ENCODE results near the gene RINL. TPM values are rescaled to one million over a fixed set of nuclear protein-coding genes. Genes with fewer than 3 reads are reported as not detected.

RINL gene
- total RNA-seq, 4 donors from 2014 or later: 6.4 to 18.7 (median 13.5) TPM

DNA sequence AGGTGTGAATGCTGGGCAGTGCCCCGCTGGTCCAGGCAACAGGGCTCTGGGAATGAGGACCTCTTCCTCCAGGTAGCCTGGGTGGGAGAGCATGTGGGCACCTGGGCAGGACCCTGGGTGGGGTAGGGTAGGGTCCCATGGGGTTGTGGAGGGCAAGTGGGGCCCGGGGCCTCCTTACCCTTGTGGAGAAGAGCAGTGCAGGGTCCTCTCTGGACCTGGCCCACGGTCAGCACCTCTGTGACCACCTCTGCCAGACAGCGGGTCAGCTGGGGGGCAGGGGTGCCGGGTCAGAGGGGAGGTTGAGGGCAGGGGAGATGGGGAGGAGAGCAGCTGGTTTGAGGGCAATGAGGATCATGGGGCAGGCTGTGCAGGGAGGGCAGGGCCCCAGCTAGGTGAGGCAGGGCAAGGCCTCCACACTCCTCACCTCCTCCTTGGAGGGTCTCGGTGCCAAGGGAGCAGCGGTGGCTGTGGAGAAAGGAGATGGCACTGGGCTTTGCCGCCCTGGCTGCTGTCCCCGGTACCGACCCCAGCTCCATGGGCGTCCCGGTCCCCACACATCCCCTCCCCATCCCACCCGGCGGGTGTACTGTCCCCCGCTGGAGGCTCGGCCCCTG lies 33.4 kb upstream of the RINL start:
- H3K36me3 ChIP-seq: peaks cover 0 to 11% of the 10 kb centered on the region in 2 donors
- H3K27me3 ChIP-seq: no peaks in the 10 kb centered on the region
- no peak for DNase-seq
- intact Hi-C loops (cut with DNase I): no loop called here
- H3K4me3 ChIP-seq (replicated peaks in 1 of 3): no peak overlapping the region
- 59 to 78% methylated on average over 6 to 7 of the region's 16 CpGs for WGBS, 2 donors
- H3K4me1 ChIP-seq: no peaks in the 10 kb centered on the region
- no peak for TF ChIP-seq CTCF (IDR thresholded peaks at IDR 0.05)
- TF ChIP-seq POLR2A (IDR thresholded peaks at IDR 0.05): no peak
- no peaks in the 10 kb centered on the region for H3K9me3 ChIP-seq
- H3K27ac ChIP-seq: no peak overlapping the region

GRCh38 chr19:38910488-38910887 lies 32.4 kb upstream of the RINL start:
- WGBS, 2 donors: 94% methylated on average over 12 of the region's 12 CpGs
- no peak for DNase-seq
- intact Hi-C loops (cut with DNase I): no loop called here

DNA sequence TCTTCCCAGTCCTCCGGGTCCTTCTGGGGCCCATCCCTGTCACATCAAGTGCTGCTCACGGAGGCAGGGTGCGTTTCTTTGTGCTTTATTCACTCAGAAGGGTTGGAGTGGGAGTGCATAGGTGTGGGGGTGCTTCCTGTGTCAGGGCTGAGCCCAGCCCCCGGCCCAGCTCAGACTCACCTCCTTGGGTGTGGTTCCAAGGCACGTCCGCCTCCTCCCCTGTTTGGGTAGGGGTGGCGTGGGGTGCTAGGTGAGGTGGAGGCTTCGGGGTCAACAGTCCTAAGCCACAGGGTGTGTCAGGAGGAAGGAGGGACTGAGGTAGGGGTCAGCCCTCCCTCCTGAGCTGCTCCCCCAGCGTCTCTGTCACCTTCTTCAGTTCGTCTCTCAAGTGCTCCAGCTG lies 30.8 kb upstream of the RINL start:
- H3K4me3 ChIP-seq (replicated peaks in 1 of 3): no peak overlapping the region
- no peaks in the 10 kb centered on the region for H3K4me1 ChIP-seq
- no peaks in the 10 kb centered on the region for H3K9me3 ChIP-seq
- intact Hi-C loops (cut with DNase I): no loop called here
- DNase-seq: no peak
- H3K27ac ChIP-seq: no peak overlapping the region
- no peaks in the 10 kb centered on the region for H3K27me3 ChIP-seq
- 76 to 85% methylated on average over 10 of the region's 10 CpGs for WGBS, 2 donors
- H3K36me3 ChIP-seq: peaks cover 8 to 19% of the 10 kb centered on the region in 2 donors
- TF ChIP-seq CTCF (IDR thresholded peaks at IDR 0.05) (no peak), POLR2A (IDR thresholded peaks at IDR 0.05) (no peak)

More at GRCh38 chr19:38910488-38910887, 32.4 kb upstream of the RINL start:
- H3K4me3 ChIP-seq (replicated peaks in 1 of 3): no peak overlapping the region
- TF ChIP-seq CTCF (IDR thresholded peaks at IDR 0.05): no peak
- TF ChIP-seq POLR2A (IDR thresholded peaks at IDR 0.05): no peak
- H3K9me3 ChIP-seq: no peaks in the 10 kb centered on the region
- no peaks in the 10 kb centered on the region for H3K4me1 ChIP-seq
- H3K27ac ChIP-seq: no peak overlapping the region
- H3K36me3 ChIP-seq: peaks cover 2 to 14% of the 10 kb centered on the region in 2 donors
- H3K27me3 ChIP-seq: no peaks in the 10 kb centered on the region

DNA sequence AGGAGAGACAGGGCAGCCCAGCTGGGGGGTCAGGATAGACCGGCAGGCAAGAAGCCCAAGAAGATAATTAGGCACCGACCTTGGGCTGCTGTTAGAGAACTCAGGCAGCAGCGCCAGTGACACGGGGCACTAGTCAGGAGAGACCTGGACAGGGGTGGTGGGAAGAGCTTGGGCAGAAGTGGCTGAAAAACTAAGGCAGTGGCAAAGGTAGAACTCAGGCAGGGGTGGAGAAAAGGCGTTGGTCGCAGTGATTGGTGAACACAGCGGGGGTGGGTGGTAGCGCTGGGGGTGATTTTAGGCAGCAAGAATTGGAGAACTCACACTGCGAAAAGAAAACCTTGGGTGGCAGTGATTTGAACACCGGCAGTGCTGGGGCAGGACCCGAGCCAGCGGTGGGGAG lies 29.6 kb upstream of the RINL start:
- DNase-seq: no peak
- Histone ChIP-seq H3K9me3 (no peaks in the 10 kb centered on the region), H3K4me3 (replicated peaks in 1 of 3) (no peak overlapping the region), H3K36me3 (peaks cover 8 to 19% of the 10 kb centered on the region in 2 donors), H3K27ac (no peak overlapping the region), H3K27me3 (no peaks in the 10 kb centered on the region), H3K4me1 (no peaks in the 10 kb centered on the region)
- TF ChIP-seq POLR2A (IDR thresholded peaks at IDR 0.05) (no peak), CTCF (IDR thresholded peaks at IDR 0.05) (no peak)
- intact Hi-C loops (cut with DNase I): no loop called here
- WGBS, 2 donors: 93 to 96% methylated on average over 12 of the region's 12 CpGs

DNA sequence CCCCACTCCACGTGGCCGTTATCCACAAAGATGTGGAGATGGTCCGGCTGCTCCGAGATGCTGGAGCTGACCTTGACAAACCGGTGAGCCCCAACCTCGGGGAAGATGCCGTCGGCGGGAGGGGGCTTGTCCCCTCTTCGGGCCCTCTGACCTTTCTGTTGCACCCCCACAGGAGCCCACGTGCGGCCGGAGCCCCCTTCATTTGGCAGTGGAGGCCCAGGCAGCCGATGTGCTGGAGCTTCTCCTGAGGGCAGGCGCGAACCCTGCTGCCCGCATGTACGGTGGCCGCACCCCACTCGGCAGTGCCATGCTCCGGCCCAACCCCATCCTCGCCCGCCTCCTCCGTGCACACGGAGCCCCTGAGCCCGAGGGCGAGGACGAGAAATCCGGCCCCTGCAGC lies 29.2 kb upstream of the RINL start:
- H3K27me3 ChIP-seq: no peaks in the 10 kb centered on the region
- WGBS, 2 donors: 94 to 95% methylated on average over 20 to 28 of the region's 29 CpGs
- peaks cover 8 to 19% of the 10 kb centered on the region in 2 donors for H3K36me3 ChIP-seq
- no peak overlapping the region for H3K27ac ChIP-seq
- intact Hi-C loops (cut with DNase I): no loop called here
- no peaks in the 10 kb centered on the region for H3K4me1 ChIP-seq
- no peak for DNase-seq
- TF ChIP-seq CTCF (IDR thresholded peaks at IDR 0.05): no peak
- TF ChIP-seq POLR2A (IDR thresholded peaks at IDR 0.05): no peak
- no peak overlapping the region for H3K4me3 ChIP-seq (replicated peaks in 1 of 3)
- no peaks in the 10 kb centered on the region for H3K9me3 ChIP-seq
